Neural cell (in vitro differentiated cells): ENCODE results near the gene DOK6. TPM values are rescaled to one million over a fixed set of nuclear protein-coding genes. Genes with fewer than 3 reads are reported as not detected.

Experiments used
- H2AFZ ChIP-seq: fragments of 200-600, 300-800 bp; sonication (generic), shearing (Covaris generic); 2 replicates; pipeline ENCODE4 v1.6.0; 2014; ENCODE audit warnings: low read depth, mild to moderate bottlenecking, antibody characterized with exemption, low read length, moderate library complexity
- H3F3A ChIP-seq: fragments of 200-600 bp; shearing (Covaris generic); 2 replicates; pipeline ENCODE4 v1.6.1; 2016; ENCODE audit warnings: mild to moderate bottlenecking, moderate library complexity, mixed read lengths, antibody characterized with exemption, low read length; ENCODE audit not compliant: insufficient read depth, poor library complexity, severe bottlenecking
- H3K27ac ChIP-seq: fragments of 200-600, 300-800 bp; sonication (generic), shearing (Covaris generic); 2 replicates; pipeline ENCODE4 v1.5.1; 2014; ENCODE audit warnings: mild to moderate bottlenecking, low read length, moderate library complexity
- H3K27me3 ChIP-seq: fragments of 300-800, 200-600 bp; sonication (generic), shearing (Covaris generic); 2 replicates; pipeline ENCODE4 v1.6.0; 2014; ENCODE audit warnings: mild to moderate bottlenecking, low read depth, low read length, moderate library complexity; ENCODE audit not compliant: insufficient read depth
- H3K36me3 ChIP-seq: fragments of 300-800, 200-600 bp; sonication (generic), shearing (Covaris generic); 2 replicates; pipeline ENCODE4 v1.5.1; 2014; ENCODE audit warnings: mild to moderate bottlenecking, antibody characterized with exemption, low read length, moderate library complexity; ENCODE audit not compliant: insufficient read depth
- H3K4me2 ChIP-seq: fragments of 300-800, 200-600 bp; sonication (generic), shearing (Covaris generic); 2 replicates; pipeline ENCODE4 v1.6.0; 2014; ENCODE audit warnings: mild to moderate bottlenecking, low read length
- H3K4me3 ChIP-seq: fragments of 300-800, 200-600 bp; sonication (generic), shearing (Covaris generic); 2 replicates; pipeline ENCODE4 v1.5.1; 2014; ENCODE audit warnings: mild to moderate bottlenecking, low read length, moderate library complexity
- H3K79me2 ChIP-seq: fragments of 200-600 bp; shearing (Covaris generic); replicated peaks from 2 replicates; pipeline ENCODE4 v1.6.0; 2014; ENCODE audit warnings: mild to moderate bottlenecking, low read length, moderate library complexity; ENCODE audit not compliant: insufficient read depth
- H3K9ac ChIP-seq: fragments of 300-800, 200-600 bp; sonication (generic), shearing (Covaris generic); 2 replicates; pipeline ENCODE4 v1.6.1; 2016; ENCODE audit warnings: mild to moderate bottlenecking, low read length, mixed read lengths
- H3K9me2 ChIP-seq: fragments of 200-600 bp; shearing (Covaris generic); 2 replicates; pipeline ENCODE4 v1.6.1; 2016; ENCODE audit warnings: mild to moderate bottlenecking, low read length, mixed read lengths; ENCODE audit not compliant: insufficient read depth
- H3K9me3 ChIP-seq: fragments of 200-600, 300-800 bp; sonication (generic), shearing (Covaris generic); 2 replicates; pipeline ENCODE4 v1.6.1; 2016; ENCODE audit warnings: mild to moderate bottlenecking, mixed run types, low read length, moderate library complexity, mixed read lengths
- H4K20me1 ChIP-seq: fragments of 200-600 bp; shearing (Covaris generic); 2 replicates; pipeline ENCODE4 v1.6.1; 2016; ENCODE audit warnings: mild to moderate bottlenecking, mixed run types; ENCODE audit not compliant: insufficient read depth
- EP300 ChIP-seq: fragments of 450-650 bp; conservative IDR thresholded peaks from 2 replicates; pipeline ENCODE4 v1.6.1; 2014; ENCODE audit warnings: antibody characterized with exemption, mild to moderate bottlenecking, moderate library complexity; ENCODE audit not compliant: poor library complexity, severe bottlenecking
- EZH2 ChIP-seq: fragments of 200-600, 300-800 bp; shearing (Covaris generic), sonication (generic); IDR thresholded peaks from 2 replicates; pipeline ENCODE4 v1.6.1; 2014; ENCODE audit warnings: antibody characterized with exemption, low read length, borderline replicate concordance, mild to moderate bottlenecking; ENCODE audit not compliant: insufficient read depth, poor library complexity, severe bottlenecking
- MXI1 ChIP-seq: fragments of 450-650 bp; conservative IDR thresholded peaks from 2 replicates; pipeline ENCODE4 v1.6.1; 2014; ENCODE audit warnings: antibody characterized with exemption, mild to moderate bottlenecking; ENCODE audit not compliant: poor library complexity, severe bottlenecking
- POLR2AphosphoS5 ChIP-seq: IDR thresholded peaks from 2 replicates; pipeline ENCODE4 v1.6.1; 2012
- RAD21 ChIP-seq: fragments of 450-650 bp; conservative IDR thresholded peaks from 2 replicates; pipeline ENCODE4 v1.6.1; 2014; ENCODE audit warnings: antibody characterized with exemption, mild to moderate bottlenecking, moderate library complexity
- SMC3 ChIP-seq: fragments of 450-650 bp; conservative IDR thresholded peaks from 2 replicates; pipeline ENCODE4 v1.6.1; 2014; ENCODE audit warnings: antibody characterized with exemption, mild to moderate bottlenecking, moderate library complexity; ENCODE audit not compliant: poor library complexity
- TAF1 ChIP-seq: IDR thresholded peaks from 2 replicates; pipeline ENCODE4 v1.6.1; 2012; ENCODE audit warnings: low read depth
- polyA plus RNA-seq: library from polyadenylated mRNA; depleted of rRNA; stranded (reverse); fragments of >200 nt; gene quantifications from 2 replicates; pipeline ENCODE4 v1.2.3, GENCODE V29; 2014
- TF ChIP-seq, protein P1 (sequence below): IDR thresholded peaks from 2 replicates; pipeline ENCODE4 v1.6.1; 2012; ENCODE audit warnings: borderline replicate concordance
- TF ChIP-seq, protein P2 (sequence below): fragments of 450-650 bp; IDR thresholded peaks from 2 replicates; pipeline ENCODE4 v1.5.1; 2014; ENCODE audit warnings: antibody characterized with exemption, mild to moderate bottlenecking, moderate library complexity; ENCODE audit not compliant: poor library complexity, severe bottlenecking

The DOK6 gene
- polyA plus RNA-seq, 1 donor from 2014 or later, result 9.7 TPM

DNA sequence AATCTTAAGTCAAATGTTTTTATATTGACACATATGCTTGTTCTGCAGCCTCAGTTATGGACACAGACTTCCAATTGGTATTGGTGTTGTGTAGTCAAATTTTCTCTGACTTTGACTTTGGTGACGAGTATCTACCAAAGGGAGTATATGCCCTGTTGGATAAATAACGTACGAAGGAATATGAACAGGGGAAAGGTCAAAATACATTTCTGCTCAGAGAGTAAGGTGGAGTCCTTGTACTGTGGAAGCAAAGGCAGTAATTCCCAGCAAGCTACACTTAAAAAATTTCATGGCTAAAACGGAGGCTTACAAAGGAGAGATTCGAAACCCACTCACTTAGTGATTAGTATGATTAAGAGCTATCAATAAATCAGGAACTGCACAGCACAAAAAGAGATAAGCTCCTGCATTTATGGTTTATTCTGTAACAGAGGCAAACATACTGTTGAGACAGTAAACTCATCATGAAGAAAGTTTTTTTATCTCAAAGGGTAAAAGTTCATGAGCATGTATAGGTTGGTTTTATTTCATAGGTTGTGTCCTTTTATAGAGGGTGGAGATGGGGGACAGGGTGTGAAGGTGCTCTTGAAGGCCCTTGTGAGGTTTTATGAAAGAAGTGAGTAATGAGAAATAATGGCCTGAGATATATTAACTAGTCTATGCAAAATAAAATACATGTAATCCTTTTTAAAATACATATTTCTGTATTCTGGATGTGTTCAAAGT lies 404.3 kb downstream of the DOK6 start:
- Histone ChIP-seq H3K79me2 (no peaks in the 10 kb centered on the region), H3K27me3 (no peaks in the 10 kb centered on the region), H3F3A (no peaks in the 10 kb centered on the region), H4K20me1 (no peaks in the 10 kb centered on the region), H3K9ac (no peak overlapping the region), H3K27ac (no peak overlapping the region), H2AFZ (no peak overlapping the region), H3K9me3 (peaks cover 1% of the 10 kb centered on the region), H3K9me2 (no peaks in the 10 kb centered on the region), H3K4me2 (no peak overlapping the region), H3K36me3 (no peaks in the 10 kb centered on the region), H3K4me3 (no peak overlapping the region)
- TF ChIP-seq TAF1 (no peak), EZH2 (no peak), RAD21 (no peak), SMC3 (no peak), MXI1 (no peak), EP300 (no peak), POLR2AphosphoS5 (no peak)
- TF ChIP-seq, protein P1, sequence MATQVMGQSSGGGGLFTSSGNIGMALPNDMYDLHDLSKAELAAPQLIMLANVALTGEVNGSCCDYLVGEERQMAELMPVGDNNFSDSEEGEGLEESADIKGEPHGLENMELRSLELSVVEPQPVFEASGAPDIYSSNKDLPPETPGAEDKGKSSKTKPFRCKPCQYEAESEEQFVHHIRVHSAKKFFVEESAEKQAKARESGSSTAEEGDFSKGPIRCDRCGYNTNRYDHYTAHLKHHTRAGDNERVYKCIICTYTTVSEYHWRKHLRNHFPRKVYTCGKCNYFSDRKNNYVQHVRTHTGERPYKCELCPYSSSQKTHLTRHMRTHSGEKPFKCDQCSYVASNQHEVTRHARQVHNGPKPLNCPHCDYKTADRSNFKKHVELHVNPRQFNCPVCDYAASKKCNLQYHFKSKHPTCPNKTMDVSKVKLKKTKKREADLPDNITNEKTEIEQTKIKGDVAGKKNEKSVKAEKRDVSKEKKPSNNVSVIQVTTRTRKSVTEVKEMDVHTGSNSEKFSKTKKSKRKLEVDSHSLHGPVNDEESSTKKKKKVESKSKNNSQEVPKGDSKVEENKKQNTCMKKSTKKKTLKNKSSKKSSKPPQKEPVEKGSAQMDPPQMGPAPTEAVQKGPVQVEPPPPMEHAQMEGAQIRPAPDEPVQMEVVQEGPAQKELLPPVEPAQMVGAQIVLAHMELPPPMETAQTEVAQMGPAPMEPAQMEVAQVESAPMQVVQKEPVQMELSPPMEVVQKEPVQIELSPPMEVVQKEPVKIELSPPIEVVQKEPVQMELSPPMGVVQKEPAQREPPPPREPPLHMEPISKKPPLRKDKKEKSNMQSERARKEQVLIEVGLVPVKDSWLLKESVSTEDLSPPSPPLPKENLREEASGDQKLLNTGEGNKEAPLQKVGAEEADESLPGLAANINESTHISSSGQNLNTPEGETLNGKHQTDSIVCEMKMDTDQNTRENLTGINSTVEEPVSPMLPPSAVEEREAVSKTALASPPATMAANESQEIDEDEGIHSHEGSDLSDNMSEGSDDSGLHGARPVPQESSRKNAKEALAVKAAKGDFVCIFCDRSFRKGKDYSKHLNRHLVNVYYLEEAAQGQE, result no peak
- TF ChIP-seq, protein P2, sequence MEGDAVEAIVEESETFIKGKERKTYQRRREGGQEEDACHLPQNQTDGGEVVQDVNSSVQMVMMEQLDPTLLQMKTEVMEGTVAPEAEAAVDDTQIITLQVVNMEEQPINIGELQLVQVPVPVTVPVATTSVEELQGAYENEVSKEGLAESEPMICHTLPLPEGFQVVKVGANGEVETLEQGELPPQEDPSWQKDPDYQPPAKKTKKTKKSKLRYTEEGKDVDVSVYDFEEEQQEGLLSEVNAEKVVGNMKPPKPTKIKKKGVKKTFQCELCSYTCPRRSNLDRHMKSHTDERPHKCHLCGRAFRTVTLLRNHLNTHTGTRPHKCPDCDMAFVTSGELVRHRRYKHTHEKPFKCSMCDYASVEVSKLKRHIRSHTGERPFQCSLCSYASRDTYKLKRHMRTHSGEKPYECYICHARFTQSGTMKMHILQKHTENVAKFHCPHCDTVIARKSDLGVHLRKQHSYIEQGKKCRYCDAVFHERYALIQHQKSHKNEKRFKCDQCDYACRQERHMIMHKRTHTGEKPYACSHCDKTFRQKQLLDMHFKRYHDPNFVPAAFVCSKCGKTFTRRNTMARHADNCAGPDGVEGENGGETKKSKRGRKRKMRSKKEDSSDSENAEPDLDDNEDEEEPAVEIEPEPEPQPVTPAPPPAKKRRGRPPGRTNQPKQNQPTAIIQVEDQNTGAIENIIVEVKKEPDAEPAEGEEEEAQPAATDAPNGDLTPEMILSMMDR, result no peak

DNA sequence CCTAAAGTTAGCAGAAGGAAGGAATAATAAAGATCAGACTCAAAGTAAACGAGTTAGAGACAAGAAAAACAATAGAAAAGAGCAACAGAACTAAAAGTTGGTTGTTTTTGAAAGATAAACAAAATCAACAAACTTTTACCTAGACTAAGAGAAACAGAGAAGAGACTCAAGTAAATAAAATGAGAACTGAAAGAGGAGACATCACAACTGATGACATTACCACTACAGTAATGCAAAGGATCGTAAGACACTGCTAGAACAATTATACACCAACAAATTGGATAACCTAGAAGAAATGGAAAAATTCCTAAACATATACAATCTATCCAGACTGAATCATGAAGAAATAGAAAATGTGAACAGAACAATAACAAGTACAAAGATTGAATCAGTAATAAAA lies 407.7 kb downstream of the DOK6 start:
- H2AFZ ChIP-seq, result no peak overlapping the region
- H3K9me2 ChIP-seq, result no peaks in the 10 kb centered on the region
- TF ChIP-seq SMC3 (no peak), RAD21 (no peak), TAF1 (no peak)
- no peaks in the 10 kb centered on the region for H4K20me1 ChIP-seq
- H3K9me3 ChIP-seq, result peaks cover 8% of the 10 kb centered on the region
- H3K4me2 ChIP-seq, result no peak overlapping the region
- H3K27me3 ChIP-seq, result no peaks in the 10 kb centered on the region
- H3F3A ChIP-seq, result no peaks in the 10 kb centered on the region
- H3K4me3 ChIP-seq, result no peak overlapping the region
- no peaks in the 10 kb centered on the region for H3K36me3 ChIP-seq
- no peak overlapping the region for H3K9ac ChIP-seq
- H3K79me2 ChIP-seq, result no peaks in the 10 kb centered on the region
- H3K27ac ChIP-seq, result no peak overlapping the region
